NCI-H748 (cell line): ENCODE results near the gene EFHD1.
"Not testable (repeated sequence)": the region's sequence is repeated elsewhere in the genome, so short reads cannot be mapped to it uniquely, and the experiment has no call there.

Experiments
- DNase-seq: peaks from one replicate; lab custom pipeline; 2025; ENCODE audit not compliant: unreplicated experiment; lab: John Stamatoyannopoulos, UW

Gene EFHD1

GRCh38 chr2:232647261-232647660, 13.9 kb downstream of the EFHD1 start:
- DNase-seq = no peak

- DNase-seq = no peak
Observed at GRCh38 chr2:232649033-232649432, 15.6 kb downstream of the EFHD1 start.

GRCh38 chr2:232652505-232652851, 19.1 kb downstream of the EFHD1 start:
- no peak for DNase-seq

- DNase-seq = no peak
Observed at GRCh38 chr2:232653441-232653840, 20.0 kb downstream of the EFHD1 start.

- no peak for DNase-seq
Observed at GRCh38 chr2:232655392-232655791, 22.0 kb downstream of the EFHD1 start.

- DNase-seq = no peak
Observed at GRCh38 chr2:232658217-232658785, 24.9 kb downstream of the EFHD1 start.

GRCh38 chr2:232659359-232659758, 26.0 kb downstream of the EFHD1 start:
- no peak for DNase-seq

- no peak for DNase-seq
Observed at GRCh38 chr2:232662486-232663260, 29.3 kb downstream of the EFHD1 start.

- no peak for DNase-seq
Observed at GRCh38 chr2:232666051-232666805, 32.8 kb downstream of the EFHD1 start.

- DNase-seq = no peak
Observed at GRCh38 chr2:232667989-232668583, 34.7 kb downstream of the EFHD1 start.

GRCh38 chr2:232668805-232669444, 35.5 kb downstream of the EFHD1 start:
- DNase-seq = no peak

GRCh38 chr2:232672588-232672987, 39.2 kb downstream of the EFHD1 start:
- DNase-seq = no peak

- peak; percentile 55 for DNase-seq
Observed at GRCh38 chr2:232674491-232674890, 41.1 kb downstream of the EFHD1 start.

GRCh38 chr2:232675381-232675780, 42.0 kb downstream of the EFHD1 start:
- DNase-seq = no peak

- DNase-seq = no peak
Observed at GRCh38 chr2:232680006-232680405, 46.6 kb downstream of the EFHD1 start.

- no peak for DNase-seq
Observed at GRCh38 chr2:232681527-232681926, 48.1 kb downstream of the EFHD1 start.

- DNase-seq = no peak
Observed at GRCh38 chr2:232683368-232683767, 50.0 kb downstream of the EFHD1 start.

GRCh38 chr2:232685391-232685790, 52.0 kb downstream of the EFHD1 start:
- DNase-seq = not testable (repeated sequence)

- DNase-seq = no peak
Observed at GRCh38 chr2:232687382-232688160, 54.2 kb downstream of the EFHD1 start.

GRCh38 chr2:232688201-232688600, 54.8 kb downstream of the EFHD1 start:
- DNase-seq = no peak
